ENCODE data around the gene OTOF. TPM values are rescaled to one million over a fixed set of nuclear protein-coding genes. Genes with fewer than 3 reads are reported as not detected.

The OTOF gene
- total and polyA plus RNA-seq, 2 of the 13 experiments (the other 11 are each of a cell fraction or from before 2014, with no cell fraction given): 0.04 TPM; not detected in 1

- TF ChIP-seq TIGD3 (CRISPR knock-in tag; IDR thresholded peaks at IDR 0.05; ENCODE audit: borderline replicate concordance): no peak
- no peak for TF ChIP-seq MTERF4 (CRISPR knock-in tag; IDR thresholded peaks at IDR 0.05)
- no peak for TF ChIP-seq RAD51 (IDR thresholded peaks at IDR 0.05; ENCODE audit: borderline replicate concordance)
- TF ChIP-seq ZNF691 (CRISPR knock-in tag; IDR thresholded peaks at IDR 0.05; ENCODE audit: borderline replicate concordance, low read depth): no peak
- peak; percentile 7; the same call in 1 of the 2 replicates for TF ChIP-seq IRF9 (CRISPR knock-in tag; IDR thresholded peaks at IDR 0.05; ENCODE audit: borderline replicate concordance)
- TF ChIP-seq ZNF337 (CRISPR knock-in tag; IDR thresholded peaks at IDR 0.05; ENCODE audit: borderline replicate concordance, low read depth): no peak
- TF ChIP-seq ZBTB37 (CRISPR knock-in tag; IDR thresholded peaks at IDR 0.05): no peak
- no peak for TF ChIP-seq ZNF710 (CRISPR knock-in tag; IDR thresholded peaks at IDR 0.05; ENCODE audit: borderline replicate concordance)
- no peak for TF ChIP-seq ZSCAN9 (CRISPR knock-in tag; IDR thresholded peaks at IDR 0.05; ENCODE audit: borderline replicate concordance)
- TF ChIP-seq ZFP1 (CRISPR knock-in tag; IDR thresholded peaks at IDR 0.05): no peak
- no peak for TF ChIP-seq ZNF253 (CRISPR knock-in tag; IDR thresholded peaks at IDR 0.05; ENCODE audit: borderline replicate concordance)
- 0 out of 2 replicates have a peak, but pooled peaks have one; percentile 13 for TF ChIP-seq ZNF343 (CRISPR knock-in tag; IDR thresholded peaks at IDR 0.05)
- TF ChIP-seq ARID4A (CRISPR knock-in tag; IDR thresholded peaks at IDR 0.05; ENCODE audit: borderline replicate concordance): no peak
- TF ChIP-seq SRSF1 (optimal IDR thresholded peaks at IDR 0.05; ENCODE audit: low read depth, low read length): no peak
Measured at GRCh38 chr2:26457695-26458364, 20.1 kb downstream of the OTOF start (continued).

Measured in HepG2 (cell line).